HepG2 (cell line): Measurements from ENCODE around the gene CACNG5. TPM values are rescaled to one million over a fixed set of nuclear protein-coding genes. Genes with fewer than 3 reads are reported as not detected.

Source experiments
- ATAC-seq: fragments of 200-7000 bp; cut with Tn5 transposase; 3 replicates; pipeline ENCODE4 v1.9.1; 2020; ENCODE audit warnings: mild to moderate bottlenecking, moderate library complexity
- BruUV-seq: library from RNA; stranded (reverse); fragments of 400-500 nt; replicated peaks from 2 replicates; lab custom pipeline; 2021; lab: Mats Ljungman, UMichigan
- CTCF ChIA-PET: fragments of 300-600 bp; formaldehyde crosslinking; extraction: SDS; loops from one replicate; lab custom pipeline; 2021; ENCODE audit warnings: low total read pairs, inconsistent platforms, low intra/inter-chr PET ratio; lab: Yijun Ruan, JAX
- POLR2A ChIA-PET: fragments of 350-600 bp; sonication (Branson Sonifier 250); formaldehyde crosslinking; loops from one replicate; lab custom pipeline; 2020; ENCODE audit warnings: antibody characterized with exemption, inconsistent platforms; lab: Yijun Ruan, JAX
- DNase-seq: peaks from one replicate; pipeline ENCODE4 v3.0.0-alpha.2; 2015; ENCODE audit warnings: low spot score
- FAIRE-seq: peaks from 3 replicates; lab custom pipeline; 2011; peaks lifted over from hg19 to GRCh38; lab: Jason Lieb, UNC
- H2AFZ ChIP-seq: one replicate; pipeline ENCODE4 v1.6.1; 2011; ENCODE audit warnings: low read length, inconsistent platforms
- H3K27ac ChIP-seq: fragments of 300-600 bp; 3 replicates; pipeline ENCODE4 v1.8.0; 2011; ENCODE audit warnings: mixed run types, mild to moderate bottlenecking, mixed read lengths, low read length, inconsistent platforms; ENCODE audit not compliant: insufficient read depth; ENCODE audit errors: extremely low read length
- H3K27me3 ChIP-seq, 2 experiments: fragments of 200-600 bp in 1 of 2; 2 replicates in 1 of 2; 3 replicates in 1 of 2; pipeline versions ENCODE4 v1.6.0 to v1.8.0; 2011; ENCODE audit warnings: low read length in 2 of 2, mild to moderate bottlenecking in 2 of 2, moderate library complexity in 2 of 2, inconsistent platforms in 1 of 2; ENCODE audit not compliant: insufficient read depth in 2 of 2, control insufficient read depth in 1 of 2
- H3K36me3 ChIP-seq, 2 experiments: fragments of 200-600 bp in 1 of 2; replicated peaks in 1 of 2; 2 replicates in 1 of 2; 3 replicates in 1 of 2; pipeline versions ENCODE4 v1.5.1 to v1.8.0; 2011; ENCODE audit warnings: low read length in 2 of 2, inconsistent platforms in 1 of 2; ENCODE audit not compliant: insufficient read depth in 2 of 2, control insufficient read depth in 1 of 2
- H3K4me1 ChIP-seq: 2 replicates; pipeline ENCODE4 v1.5.1; 2012; ENCODE audit warnings: low read length, inconsistent platforms; ENCODE audit not compliant: insufficient read depth
- H3K4me2 ChIP-seq: 2 replicates; pipeline ENCODE4 v1.6.0; 2011; ENCODE audit warnings: low read depth, low read length, inconsistent platforms
- H3K4me3 ChIP-seq, 3 experiments: fragments of 200-600 bp in 1 of 3; sonication (generic), shearing (Covaris generic) in 1 of 3; replicated peaks in 1 of 3; 2 replicates each; pipeline ENCODE4 v1.5.1; 2011 to 2016; ENCODE audit warnings: low read length in 3 of 3, inconsistent platforms in 2 of 3, low read depth in 2 of 3, mild to moderate bottlenecking in 2 of 3, control low read depth in 1 of 3, mixed read lengths in 1 of 3; ENCODE audit not compliant: insufficient read depth in 1 of 3
- H3K79me2 ChIP-seq: one replicate; pipeline ENCODE4 v1.6.1; 2011; ENCODE audit warnings: low read length, inconsistent platforms; ENCODE audit not compliant: insufficient read depth
- H3K9ac ChIP-seq: 2 replicates; pipeline ENCODE4 v1.6.0; 2011; ENCODE audit warnings: mild to moderate bottlenecking, low read depth, low read length, inconsistent platforms; ENCODE audit not compliant: insufficient read depth
- H3K9me3 ChIP-seq: 2 replicates; pipeline ENCODE4 v1.5.1; 2012; ENCODE audit warnings: mild to moderate bottlenecking, low read length
- H4K20me1 ChIP-seq: 2 replicates; pipeline ENCODE4 v1.6.0; 2011; ENCODE audit warnings: inconsistent platforms, mild to moderate bottlenecking, low read length, moderate library complexity; ENCODE audit not compliant: insufficient read depth
- BHLHE40 ChIP-seq: IDR thresholded peaks from 2 replicates; pipeline ENCODE4 v1.6.1; 2011; ENCODE audit warnings: low read length, improper control_type of control experiment
- CBX2 ChIP-seq, 2 experiments: fragments of 200-600 bp in 1 of 2; sonication (generic); formaldehyde crosslinking in 1 of 2; IDR thresholded peaks; 2 replicates each; pipeline versions ENCODE4 v1.7.0 to v1.8.1; 2018 to 2022; ENCODE audit warnings: low read depth in 2 of 2, low read length in 1 of 2, mild to moderate bottlenecking in 1 of 2, missing genetic modification reagents in 1 of 2
- ELF4 ChIP-seq: sonication (generic); formaldehyde crosslinking; IDR thresholded peaks from 2 replicates; pipeline ENCODE4 v1.5.0; 2020; ENCODE audit warnings: missing genetic modification reagents, mild to moderate bottlenecking, moderate library complexity, borderline replicate concordance
- ESRRA ChIP-seq: sonication (generic); formaldehyde crosslinking; IDR thresholded peaks from 2 replicates; pipeline ENCODE4 v1.5.1; 2020; ENCODE audit warnings: mild to moderate bottlenecking, low read depth, missing genetic modification reagents
- HNF4G ChIP-seq, 2 experiments: sonication (generic) in 1 of 2; formaldehyde crosslinking in 1 of 2; IDR thresholded peaks; 2 replicates each; pipeline versions ENCODE4 v1.4.0 to v1.6.1; 2011 to 2020; ENCODE audit warnings: borderline replicate concordance in 2 of 2, low read depth in 2 of 2, mild to moderate bottlenecking in 2 of 2, low read length in 1 of 2, missing genetic modification reagents in 1 of 2, moderate library complexity in 1 of 2
- KLF13 ChIP-seq: sonication (generic); formaldehyde crosslinking; IDR thresholded peaks from 2 replicates; pipeline ENCODE4 v1.4.0; 2020; ENCODE audit warnings: mild to moderate bottlenecking, missing genetic modification reagents
- REXO4 ChIP-seq: sonication (generic); formaldehyde crosslinking; IDR thresholded peaks from 2 replicates; pipeline ENCODE4 v1.8.0; 2022; ENCODE audit warnings: missing genetic modification reagents, mild to moderate bottlenecking, borderline replicate concordance
- SRF ChIP-seq: IDR thresholded peaks from 2 replicates; pipeline ENCODE4 v1.6.1; 2011; ENCODE audit warnings: mild to moderate bottlenecking, low read depth, low read length, moderate library complexity
- TARDBP ChIP-seq: sonication (generic); formaldehyde crosslinking; IDR thresholded peaks from 2 replicates; pipeline ENCODE4 v1.8.0; 2022; ENCODE audit warnings: mild to moderate bottlenecking, missing genetic modification reagents
- TBL1XR1 ChIP-seq: fragments of 150-350 bp; IDR thresholded peaks from 2 replicates; pipeline ENCODE4 v1.6.1; 2014; ENCODE audit warnings: borderline replicate concordance, low read length; ENCODE audit not compliant: partially characterized antibody
- ZBTB49 ChIP-seq: sonication (generic); formaldehyde crosslinking; IDR thresholded peaks from 2 replicates; pipeline ENCODE4 v1.4.0; 2020; ENCODE audit warnings: missing genetic modification reagents, borderline replicate concordance
- ZC3H13 ChIP-seq: sonication (generic); formaldehyde crosslinking; IDR thresholded peaks from 2 replicates; pipeline ENCODE4 v1.8.1; 2023; ENCODE audit warnings: mild to moderate bottlenecking, missing genetic modification reagents, moderate library complexity
- ZNF619 ChIP-seq: sonication (generic); formaldehyde crosslinking; IDR thresholded peaks from 2 replicates; pipeline ENCODE4 v1.4.0; 2020; ENCODE audit warnings: mild to moderate bottlenecking, missing genetic modification reagents
- WGBS: methylation state at CpG from one replicate; pipeline ENCODE4 v1.1.6; 2017; ENCODE audit warnings: low lambda C conversion rate; 5-methylcytosine and 5-hydroxymethylcytosine counted together
- in situ Hi-C: cut with HindIII; loops from 2 replicates; pipeline ENCODE4 v1.10.0; 2017; ENCODE audit warnings: low pct_unique_long_range_greater_than_20kb; ENCODE audit not compliant: extremely low pct_ligation_motif_present
- intact Hi-C: fragments of 100-400 bp; cut with micrococcal nuclease; formaldehyde crosslinking; loops from one replicate; pipeline ENCODE4 v1.10.0; 2022; ENCODE audit not compliant: unreplicated experiment
- polyA plus RNA-seq, 8 experiments: library from polyadenylated mRNA; depleted of rRNA in 3 of 8; stranded (reverse) in 7 of 8; unstranded in 1 of 8; fragments of >200 nt; fragmentation: Illumina TruSeq in 4 of 8; extraction: Trizol in 4 of 8; gene quantifications; 2 replicates each; pipeline versions ENCODE4 v1.2.1 to v1.2.3, GENCODE V29; 2011 to 2016; ENCODE audit warnings: low read depth in 4 of 8, missing spikeins in 1 of 8, mixed read lengths in 1 of 8; ENCODE audit not compliant: insufficient read depth in 1 of 8
- total RNA-seq, 5 experiments: library from RNA; depleted of rRNA; stranded (reverse); fragments of >200 nt; fragmentation: Illumina TruSeq; extraction: Trizol; gene quantifications; 2 replicates each; pipeline ENCODE4 v1.2.3, GENCODE V29; 2016; ENCODE audit warnings: low read depth in 1 of 5
- TF ChIP-seq, protein P1 (sequence below): sonication (generic); formaldehyde crosslinking; IDR thresholded peaks from 2 replicates; pipeline ENCODE4 v1.5.1; 2020; ENCODE audit warnings: mild to moderate bottlenecking, moderate library complexity, missing genetic modification reagents
- TF ChIP-seq, protein P2 (sequence below): sonication (generic); formaldehyde crosslinking; IDR thresholded peaks from 2 replicates; pipeline ENCODE4 v1.8.1; 2023; ENCODE audit warnings: mild to moderate bottlenecking, moderate library complexity, missing genetic modification reagents
- TF ChIP-seq, protein P3 (sequence below): sonication (generic); formaldehyde crosslinking; conservative IDR thresholded peaks from 2 replicates; pipeline ENCODE4 v1.8.0; 2022; ENCODE audit warnings: mild to moderate bottlenecking, moderate library complexity, missing genetic modification reagents

CACNG5 gene
- total and polyA plus RNA-seq, 2 of the 13 experiments (the other 11 are each of a cell fraction or from before 2014, with no cell fraction given), result not detected

GRCh38 chr17:66909804-66910373 lies 75.0 kb downstream of the CACNG5 start:
- WGBS, result 59% methylated on average over 8 of the region's 8 CpGs
- no peaks in the 10 kb centered on the region for H3K9me3 ChIP-seq
- ATAC-seq, result no peak
- H3K27me3 ChIP-seq, result peaks cover 0 to 45% of the 10 kb centered on the region in 2 experiments; a peak in 3 of 5 replicates
- ChIA-PET POLR2A (no interaction called here), CTCF (no interaction called here)
- H3K36me3 ChIP-seq, result no peaks in the 10 kb centered on the region
- no peak overlapping the region for H3K27ac ChIP-seq
- H4K20me1 ChIP-seq, result no peaks in the 10 kb centered on the region
- BruUV-seq, result no TSS peak
- FAIRE-seq, result no peak
- H3K79me2 ChIP-seq, result no peaks in the 10 kb centered on the region
- H3K9ac ChIP-seq, result no peak overlapping the region
- H3K4me2 ChIP-seq, result no peak overlapping the region
- no peak for DNase-seq
- in situ Hi-C loops, result loop anchor here (5.0 to 10.0 kb wide), 2 partner anchors 193 to 715 kb away; partner anchors contain the start of gene CEP112
- peaks cover 8% of the 10 kb centered on the region for H3K4me1 ChIP-seq
- intact Hi-C loops, result loop anchor here (5.0 kb wide), 1 partner anchor 708 kb away; no protein-coding TSS in a partner anchor
- no peak overlapping the region for H2AFZ ChIP-seq
- H3K4me3 ChIP-seq, result no peak overlapping the region
- TF ChIP-seq ELF4 (CRISPR knock-in tag), result no peak
- TF ChIP-seq ZC3H13 (CRISPR knock-in tag), result no peak
- TF ChIP-seq CBX2 (IDR thresholded peaks at IDR 0.05; ENCODE audit: low read depth, low read length), result no peak
- TF ChIP-seq CBX2 (CRISPR knock-in tag; IDR thresholded peaks at IDR 0.05; ENCODE audit: low read depth), result no peak
- no peak for TF ChIP-seq REXO4 (CRISPR knock-in tag)
- TF ChIP-seq, protein P1, sequence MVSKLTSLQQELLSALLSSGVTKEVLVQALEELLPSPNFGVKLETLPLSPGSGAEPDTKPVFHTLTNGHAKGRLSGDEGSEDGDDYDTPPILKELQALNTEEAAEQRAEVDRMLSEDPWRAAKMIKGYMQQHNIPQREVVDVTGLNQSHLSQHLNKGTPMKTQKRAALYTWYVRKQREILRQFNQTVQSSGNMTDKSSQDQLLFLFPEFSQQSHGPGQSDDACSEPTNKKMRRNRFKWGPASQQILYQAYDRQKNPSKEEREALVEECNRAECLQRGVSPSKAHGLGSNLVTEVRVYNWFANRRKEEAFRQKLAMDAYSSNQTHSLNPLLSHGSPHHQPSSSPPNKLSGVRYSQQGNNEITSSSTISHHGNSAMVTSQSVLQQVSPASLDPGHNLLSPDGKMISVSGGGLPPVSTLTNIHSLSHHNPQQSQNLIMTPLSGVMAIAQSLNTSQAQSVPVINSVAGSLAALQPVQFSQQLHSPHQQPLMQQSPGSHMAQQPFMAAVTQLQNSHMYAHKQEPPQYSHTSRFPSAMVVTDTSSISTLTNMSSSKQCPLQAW (CRISPR knock-in tag), result no peak
- no peak for TF ChIP-seq HNF4G (IDR thresholded peaks at IDR 0.05; ENCODE audit: borderline replicate concordance, low read depth, low read length)
- no peak for TF ChIP-seq HNF4G (CRISPR knock-in tag; IDR thresholded peaks at IDR 0.05; ENCODE audit: borderline replicate concordance, low read depth)
- TF ChIP-seq SRF, result no peak
- TF ChIP-seq, protein P2, sequence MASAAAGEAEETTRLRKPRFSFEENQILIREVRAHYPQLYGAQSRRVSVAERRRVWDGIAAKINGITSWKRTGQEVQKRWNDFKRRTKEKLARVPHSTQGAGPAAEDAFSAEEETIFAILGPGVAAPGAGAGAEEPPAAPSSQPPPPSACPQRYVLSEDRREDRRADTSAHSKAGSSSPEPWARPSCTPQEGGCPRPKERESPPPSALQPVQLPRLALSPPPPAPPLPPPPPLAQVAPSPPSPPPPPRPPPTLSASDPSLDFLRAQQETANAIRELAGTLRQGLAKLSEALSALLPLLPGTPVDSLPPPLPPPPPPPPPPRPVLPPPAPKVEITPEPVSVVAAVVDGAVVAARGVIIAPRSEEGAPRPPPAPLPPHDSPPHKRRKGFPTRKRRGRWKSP (CRISPR knock-in tag), result no peak
- no peak for TF ChIP-seq TARDBP (CRISPR knock-in tag)
- no peak for TF ChIP-seq BHLHE40
- TF ChIP-seq ZNF619 (CRISPR knock-in tag), result no peak
- TF ChIP-seq ZBTB49, result no peak
- TF ChIP-seq ESRRA, result no peak
- TF ChIP-seq TBL1XR1, result no peak
- TF ChIP-seq, protein P3, sequence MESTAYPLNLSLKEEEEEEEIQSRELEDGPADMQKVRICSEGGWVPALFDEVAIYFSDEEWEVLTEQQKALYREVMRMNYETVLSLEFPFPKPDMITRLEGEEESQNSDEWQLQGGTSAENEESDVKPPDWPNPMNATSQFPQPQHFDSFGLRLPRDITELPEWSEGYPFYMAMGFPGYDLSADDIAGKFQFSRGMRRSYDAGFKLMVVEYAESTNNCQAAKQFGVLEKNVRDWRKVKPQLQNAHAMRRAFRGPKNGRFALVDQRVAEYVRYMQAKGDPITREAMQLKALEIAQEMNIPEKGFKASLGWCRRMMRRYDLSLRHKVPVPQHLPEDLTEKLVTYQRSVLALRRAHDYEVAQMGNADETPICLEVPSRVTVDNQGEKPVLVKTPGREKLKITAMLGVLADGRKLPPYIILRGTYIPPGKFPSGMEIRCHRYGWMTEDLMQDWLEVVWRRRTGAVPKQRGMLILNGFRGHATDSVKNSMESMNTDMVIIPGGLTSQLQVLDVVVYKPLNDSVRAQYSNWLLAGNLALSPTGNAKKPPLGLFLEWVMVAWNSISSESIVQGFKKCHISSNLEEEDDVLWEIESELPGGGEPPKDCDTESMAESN, result no peak
- no peak for TF ChIP-seq KLF13
